Measurements from ENCODE around the gene OSBP. TPM values are rescaled to one million over a fixed set of nuclear protein-coding genes. Genes with fewer than 3 reads are reported as not detected.

The OSBP gene
- total RNA-seq, 1 experiment from 2014 or later = 36.3 TPM

DNA sequence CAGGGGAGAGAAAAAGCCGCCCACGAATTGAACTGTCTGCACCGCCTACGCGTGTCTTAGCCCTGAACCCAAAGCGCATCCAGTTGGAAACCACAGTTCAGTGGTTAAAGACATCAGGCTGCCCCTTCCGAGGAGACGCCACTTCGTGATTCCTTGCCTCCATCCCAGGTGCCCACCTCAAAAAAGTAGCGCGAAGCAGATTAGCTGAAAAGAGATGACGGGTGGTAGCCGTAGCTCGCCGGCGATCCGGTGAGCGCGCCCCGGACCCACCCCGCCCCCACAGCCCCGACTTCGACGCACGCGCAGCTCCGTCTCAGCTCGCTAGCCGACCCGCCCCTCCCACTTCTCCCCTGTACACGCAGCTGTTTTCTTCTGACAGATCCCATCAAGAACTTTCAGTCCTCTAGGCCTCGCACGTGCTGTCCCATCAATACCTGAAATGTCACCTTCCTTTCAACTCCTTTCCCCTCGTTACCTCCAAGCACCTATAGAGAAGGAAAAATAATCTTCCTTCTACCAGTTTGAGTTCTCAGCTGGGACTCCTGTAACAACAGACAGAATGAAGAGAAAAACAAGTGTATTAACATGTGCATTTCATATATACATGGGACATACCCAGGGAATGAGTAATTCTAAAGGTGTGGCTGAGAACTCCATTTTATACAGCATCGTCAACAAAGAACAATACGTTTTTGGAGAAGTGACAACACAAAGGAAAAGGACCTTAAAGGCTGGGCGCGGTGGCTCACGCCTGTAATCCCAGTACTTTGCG lies 54.7 kb downstream of the OSBP start:
- Histone ChIP-seq H3F3A (ENCODE audit: low read length, unreplicated experiment) (peaks cover 8% of the 10 kb centered on the region), H3K36me3 (ENCODE audit: low read depth, low read length) (no peaks in the 10 kb centered on the region), H3K27ac (ENCODE audit: low read length) (peak overlapping the region; percentile 89), H3K79me2 (ENCODE audit: low read length) (no peaks in the 10 kb centered on the region), H3K4me2 (ENCODE audit: low read length) (peak overlapping the region; percentile 96), H3K4me1 (ENCODE audit: insufficient read depth, low read length) (peaks cover 6% of the 10 kb centered on the region; the same call in 1 of the 2 replicates), H3K4me3 (ENCODE audit: low read length) (peak overlapping the region; percentile 96), H3K9me3 (ENCODE audit: low read length) (no peaks in the 10 kb centered on the region), H3K9ac (ENCODE audit: low read length) (peak overlapping the region; percentile 92), H3K9me2 (replicated peaks; ENCODE audit: low read length) (no peaks in the 10 kb centered on the region), H3K27me3 (ENCODE audit: low read length) (no peaks in the 10 kb centered on the region), H4K20me1 (ENCODE audit: low read length) (no peaks in the 10 kb centered on the region; the same call in 1 of the 2 replicates), H2AFZ (ENCODE audit: low read length) (peak overlapping the region; percentile 98)
- peak; percentile 64 for ATAC-seq
- intact Hi-C loops (cut with micrococcal nuclease) = loop anchor here (1.0 kb wide), 3 partner anchors 10 to 54 kb away; partner anchors contain the start of gene OSBP
- BruUV-seq (replicated peaks) = TSS peak; percentile 93
- TF ChIP-seq, protein P1, sequence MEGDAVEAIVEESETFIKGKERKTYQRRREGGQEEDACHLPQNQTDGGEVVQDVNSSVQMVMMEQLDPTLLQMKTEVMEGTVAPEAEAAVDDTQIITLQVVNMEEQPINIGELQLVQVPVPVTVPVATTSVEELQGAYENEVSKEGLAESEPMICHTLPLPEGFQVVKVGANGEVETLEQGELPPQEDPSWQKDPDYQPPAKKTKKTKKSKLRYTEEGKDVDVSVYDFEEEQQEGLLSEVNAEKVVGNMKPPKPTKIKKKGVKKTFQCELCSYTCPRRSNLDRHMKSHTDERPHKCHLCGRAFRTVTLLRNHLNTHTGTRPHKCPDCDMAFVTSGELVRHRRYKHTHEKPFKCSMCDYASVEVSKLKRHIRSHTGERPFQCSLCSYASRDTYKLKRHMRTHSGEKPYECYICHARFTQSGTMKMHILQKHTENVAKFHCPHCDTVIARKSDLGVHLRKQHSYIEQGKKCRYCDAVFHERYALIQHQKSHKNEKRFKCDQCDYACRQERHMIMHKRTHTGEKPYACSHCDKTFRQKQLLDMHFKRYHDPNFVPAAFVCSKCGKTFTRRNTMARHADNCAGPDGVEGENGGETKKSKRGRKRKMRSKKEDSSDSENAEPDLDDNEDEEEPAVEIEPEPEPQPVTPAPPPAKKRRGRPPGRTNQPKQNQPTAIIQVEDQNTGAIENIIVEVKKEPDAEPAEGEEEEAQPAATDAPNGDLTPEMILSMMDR (conservative IDR thresholded peaks at IDR 0.05; ENCODE audit: low read depth, low read length) = no peak
- TF ChIP-seq EZH2 (IDR thresholded peaks at IDR 0.05; ENCODE audit: low read length, unreplicated experiment) (no peak), EZH2phosphoT487 (IDR thresholded peaks at IDR 0.05; ENCODE audit: borderline replicate concordance, low read length) (no peak)
- ChIA-PET POLR2A (ENCODE audit: unreplicated experiment) (interaction anchor here (0.5 to 0.6 kb wide), 2 partner anchors 435 to 979 kb away, joined by 3 to 5 read pairs; no protein-coding TSS in a partner anchor), CTCF (interaction anchor here (0.7 kb wide), 1 partner anchor 108 kb away, joined by 6 read pairs; the partner anchor contains the start of gene PATL1)
- DNase-seq = peak; percentile 95

- TF ChIP-seq, protein P1 (conservative IDR thresholded peaks at IDR 0.05; ENCODE audit: low read depth, low read length) = no peak
- TF ChIP-seq EZH2 (IDR thresholded peaks at IDR 0.05; ENCODE audit: low read length, unreplicated experiment) = no peak
- TF ChIP-seq EZH2phosphoT487 (IDR thresholded peaks at IDR 0.05; ENCODE audit: borderline replicate concordance, low read length) = no peak
- H3K9me3 ChIP-seq (ENCODE audit: low read length) = no peaks in the 10 kb centered on the region
- POLR2A ChIA-PET (ENCODE audit: unreplicated experiment) = no interaction called here
- peak overlapping the region; percentile 96 for H3K4me3 ChIP-seq (ENCODE audit: low read length)
- H3K27me3 ChIP-seq (ENCODE audit: low read length) = no peaks in the 10 kb centered on the region
- H2AFZ ChIP-seq (ENCODE audit: low read length) = peak overlapping the region; percentile 98
- ATAC-seq (peak; percentile 40), DNase-seq (peak; percentile 96)
- H3K9ac ChIP-seq (ENCODE audit: low read length) = peak overlapping the region; percentile 92
- peak overlapping the region; percentile 96 for H3K4me2 ChIP-seq (ENCODE audit: low read length)
- no peaks in the 10 kb centered on the region for H3K9me2 ChIP-seq (replicated peaks; ENCODE audit: low read length)
- H3K4me1 ChIP-seq (ENCODE audit: insufficient read depth, low read length) = peaks cover 6% of the 10 kb centered on the region; the same call in 1 of the 2 replicates
- intact Hi-C loops (cut with micrococcal nuclease) = loop anchor here (1.0 kb wide), 1 partner anchor 9 kb away; no protein-coding TSS in a partner anchor
- CTCF ChIA-PET = interaction anchor here (0.7 kb wide), 1 partner anchor 108 kb away, joined by 6 read pairs; the partner anchor contains the start of gene PATL1
- no peaks in the 10 kb centered on the region for H3K79me2 ChIP-seq (ENCODE audit: low read length)
- peaks cover 8% of the 10 kb centered on the region for H3F3A ChIP-seq (ENCODE audit: low read length, unreplicated experiment)
- BruUV-seq (replicated peaks) = no TSS peak
- H3K27ac ChIP-seq (ENCODE audit: low read length) = peak overlapping the region; percentile 89
- H4K20me1 ChIP-seq (ENCODE audit: low read length) = no peaks in the 10 kb centered on the region; the same call in 1 of the 2 replicates
- H3K36me3 ChIP-seq (ENCODE audit: low read depth, low read length) = no peaks in the 10 kb centered on the region
Observed at GRCh38 chr11:59560290-59560701, 55.3 kb downstream of the OSBP start.
